Trophoblast cell (in vitro differentiated cells and primary cell): Measurements from ENCODE around the gene CHCHD6.
A peak's percentile ranks its signal among the peaks of the same experiment; 100 is the strongest.

ENCODE experiments used
- DNase-seq, 2 donors: peaks; one replicate each; pipeline ENCODE4 v3.0.0-alpha.2; 2016
- H2AFZ ChIP-seq: 2 replicates; pipeline ENCODE4 v1.6.1; 2013; ENCODE audit warnings: low read length, moderate library complexity, mild to moderate bottlenecking; ENCODE audit not compliant: insufficient read depth, poor library complexity
- H2AK5ac ChIP-seq: 2 replicates; pipeline ENCODE4 v1.6.1; 2013; ENCODE audit warnings: mild to moderate bottlenecking, low read length
- H2BK120ac ChIP-seq: 2 replicates; pipeline ENCODE4 v1.6.1; 2013; ENCODE audit warnings: low read length, mild to moderate bottlenecking, moderate library complexity; ENCODE audit not compliant: insufficient read depth, poor library complexity
- H2BK12ac ChIP-seq: 2 replicates; pipeline ENCODE4 v1.6.1; 2013; ENCODE audit warnings: mild to moderate bottlenecking, low read length, moderate library complexity
- H2BK5ac ChIP-seq: 2 replicates; pipeline ENCODE4 v1.6.1; 2013; ENCODE audit warnings: low read length, low read depth, moderate library complexity, mild to moderate bottlenecking; ENCODE audit not compliant: poor library complexity
- H3K14ac ChIP-seq: 2 replicates; pipeline ENCODE4 v1.6.1; 2013; ENCODE audit warnings: mild to moderate bottlenecking, low read length
- H3K18ac ChIP-seq: 2 replicates; pipeline ENCODE4 v1.6.1; 2013; ENCODE audit warnings: mild to moderate bottlenecking, low read length
- H3K23ac ChIP-seq: 2 replicates; pipeline ENCODE4 v1.6.1; 2013; ENCODE audit warnings: low read length
- H3K27ac ChIP-seq: 2 replicates; pipeline ENCODE4 v1.5.1; 2013; ENCODE audit warnings: low read depth, mild to moderate bottlenecking, inconsistent platforms, low read length, moderate library complexity
- H3K27me3 ChIP-seq: 2 replicates; pipeline ENCODE4 v1.6.1; 2013; ENCODE audit warnings: inconsistent platforms, mild to moderate bottlenecking, low read length, moderate library complexity; ENCODE audit not compliant: insufficient read depth
- H3K36me3 ChIP-seq, 2 experiments: 1 replicate in 1 of 2; 2 replicates in 1 of 2; pipeline ENCODE4 v1.6.1; 2013; ENCODE audit warnings: low read length in 2 of 2, mild to moderate bottlenecking in 2 of 2, moderate library complexity in 1 of 2; ENCODE audit not compliant: insufficient read depth in 2 of 2, control insufficient read depth in 1 of 2
- H3K4ac ChIP-seq: 2 replicates; pipeline ENCODE4 v1.6.1; 2013; ENCODE audit warnings: low read depth, mild to moderate bottlenecking, low read length, moderate library complexity
- H3K4me1 ChIP-seq, 2 experiments: 1 replicate in 1 of 2; 2 replicates in 1 of 2; pipeline ENCODE4 v1.6.1; 2013; ENCODE audit warnings: low read length in 2 of 2, mild to moderate bottlenecking in 2 of 2, moderate library complexity in 1 of 2; ENCODE audit not compliant: insufficient read depth in 2 of 2, control insufficient read depth in 1 of 2
- H3K4me2 ChIP-seq: 2 replicates; pipeline ENCODE4 v1.6.1; 2013; ENCODE audit warnings: inconsistent platforms, mild to moderate bottlenecking, low read length, moderate library complexity
- H3K4me3 ChIP-seq: 2 replicates; pipeline ENCODE4 v1.5.1; 2013; ENCODE audit warnings: mild to moderate bottlenecking, low read depth, low read length, inconsistent platforms
- H3K79me1 ChIP-seq: one replicate; pipeline ENCODE4 v1.6.1; 2013; ENCODE audit warnings: low read length
- H3K79me2 ChIP-seq: 2 replicates; pipeline ENCODE4 v1.6.1; 2013; ENCODE audit warnings: low read length, mild to moderate bottlenecking; ENCODE audit not compliant: control insufficient read depth, insufficient read depth, poor library complexity
- H3K9ac ChIP-seq: 2 replicates; pipeline ENCODE4 v1.6.1; 2013; ENCODE audit warnings: mild to moderate bottlenecking, low read length
- H3K9me3 ChIP-seq: 2 replicates; pipeline ENCODE4 v1.6.1; 2013; ENCODE audit warnings: low read depth, mild to moderate bottlenecking, control low read depth, inconsistent platforms, low read length; ENCODE audit not compliant: insufficient read depth
- H4K12ac ChIP-seq: 2 replicates; pipeline ENCODE4 v1.6.1; 2013; ENCODE audit warnings: low read depth, mild to moderate bottlenecking, low read length, moderate library complexity
- H4K8ac ChIP-seq: 2 replicates; pipeline ENCODE4 v1.6.1; 2013; ENCODE audit warnings: low read depth, mild to moderate bottlenecking, low read length, moderate library complexity
- H4K91ac ChIP-seq: one replicate; pipeline ENCODE4 v1.6.1; 2013; ENCODE audit warnings: low read depth, mild to moderate bottlenecking, low read length, moderate library complexity
- WGBS: extraction: QIAGEN DNeasy Blood & Tissue Kit; methylation state at CpG from one replicate; pipeline ENCODE4 v1.1.7; 2013; ENCODE audit warnings: missing lambda C conversion rate; ENCODE audit not compliant: insufficient read length, insufficient coverage; ENCODE audit errors: extremely low coverage; 5-methylcytosine and 5-hydroxymethylcytosine counted together

Gene CHCHD6

GRCh38 chr3:126930936-126931600 lies 227.0 kb downstream of the CHCHD6 start:
- no peaks in the 10 kb centered on the region for H3K36me3 ChIP-seq
- H2BK5ac ChIP-seq = no peak overlapping the region
- H4K8ac ChIP-seq = no peak overlapping the region
- no peak overlapping the region for H3K4me3 ChIP-seq
- H3K14ac ChIP-seq = no peak overlapping the region
- no peak overlapping the region for H4K12ac ChIP-seq
- no peak overlapping the region for H2AFZ ChIP-seq
- H3K4ac ChIP-seq = no peak overlapping the region
- H2BK12ac ChIP-seq = no peak overlapping the region
- no peaks in the 10 kb centered on the region for H3K79me2 ChIP-seq
- DNase-seq = no peak
- H3K27me3 ChIP-seq = no peaks in the 10 kb centered on the region
- H3K79me1 ChIP-seq = no peaks in the 10 kb centered on the region
- H3K27ac ChIP-seq = no peak overlapping the region
- no peak overlapping the region for H2BK120ac ChIP-seq
- H3K4me1 ChIP-seq = peaks cover 0 to 2% of the 10 kb centered on the region in 2 experiments
- no peak overlapping the region for H4K91ac ChIP-seq
- peaks cover 3% of the 10 kb centered on the region for H3K9me3 ChIP-seq
- H3K23ac ChIP-seq = no peak overlapping the region
- H3K4me2 ChIP-seq = no peak overlapping the region
- no peak overlapping the region for H2AK5ac ChIP-seq
- no peak overlapping the region for H3K18ac ChIP-seq
- no CpG with 5 or more reads among the region's 15 CpGs for WGBS
- no peak overlapping the region for H3K9ac ChIP-seq

- no peak overlapping the region for H3K18ac ChIP-seq
- no peaks in the 10 kb centered on the region for H3K36me3 ChIP-seq
- no peak overlapping the region for H3K4me3 ChIP-seq
- no peaks in the 10 kb centered on the region for H3K27me3 ChIP-seq
- H2BK5ac ChIP-seq = no peak overlapping the region
- no peak overlapping the region for H2BK12ac ChIP-seq
- H3K79me1 ChIP-seq = no peaks in the 10 kb centered on the region
- H3K27ac ChIP-seq = no peak overlapping the region
- no peak overlapping the region for H2BK120ac ChIP-seq
- H2AK5ac ChIP-seq = no peak overlapping the region
- no peaks in the 10 kb centered on the region for H3K79me2 ChIP-seq
- DNase-seq = no peak
- H3K9ac ChIP-seq = no peak overlapping the region
- no peak overlapping the region for H4K91ac ChIP-seq
- H2AFZ ChIP-seq = no peak overlapping the region
- WGBS = no CpG with 5 or more reads among the region's 9 CpGs
- H3K4ac ChIP-seq = no peak overlapping the region
- peaks cover 0 to 2% of the 10 kb centered on the region in 2 experiments for H3K4me1 ChIP-seq
- H3K23ac ChIP-seq = no peak overlapping the region
- no peak overlapping the region for H3K14ac ChIP-seq
- no peak overlapping the region for H4K8ac ChIP-seq
- no peak overlapping the region for H3K4me2 ChIP-seq
- peaks cover 2% of the 10 kb centered on the region for H3K9me3 ChIP-seq
- H4K12ac ChIP-seq = no peak overlapping the region
These were observed 227.8 kb downstream of the CHCHD6 start for GRCh38 chr3:126931806-126932187.

- no peak overlapping the region for H2AFZ ChIP-seq
- no peak overlapping the region for H2AK5ac ChIP-seq
- DNase-seq = no peak
These were observed 228.3 kb downstream of the CHCHD6 start for GRCh38 chr3:126932188-126932931.

GRCh38 chr3:126934031-126934531 lies 230.0 kb downstream of the CHCHD6 start:
- no peak overlapping the region for H4K12ac ChIP-seq
- H3K23ac ChIP-seq = no peak overlapping the region
- H2AK5ac ChIP-seq = no peak overlapping the region
- H3K79me1 ChIP-seq = no peaks in the 10 kb centered on the region
- no peaks in the 10 kb centered on the region for H3K9me3 ChIP-seq
- no peak overlapping the region for H3K27ac ChIP-seq
- no peak overlapping the region for H2BK5ac ChIP-seq
- H2AFZ ChIP-seq = no peak overlapping the region
- no peak overlapping the region for H4K8ac ChIP-seq
- H3K4me2 ChIP-seq = no peak overlapping the region
- no peaks in the 10 kb centered on the region for H3K79me2 ChIP-seq
- no peak overlapping the region for H3K14ac ChIP-seq
- H3K27me3 ChIP-seq = no peaks in the 10 kb centered on the region
- no CpG with 5 or more reads among the region's 4 CpGs for WGBS
- no peak overlapping the region for H4K91ac ChIP-seq
- no peaks in the 10 kb centered on the region for H3K36me3 ChIP-seq
- DNase-seq = peak; percentile 69 to 92
- peaks cover 0 to 2% of the 10 kb centered on the region in 2 experiments for H3K4me1 ChIP-seq
- H3K9ac ChIP-seq = no peak overlapping the region
- H2BK120ac ChIP-seq = no peak overlapping the region
- no peak overlapping the region for H3K18ac ChIP-seq
- no peak overlapping the region for H3K4me3 ChIP-seq
- H2BK12ac ChIP-seq = no peak overlapping the region
- no peak overlapping the region for H3K4ac ChIP-seq

More at GRCh38 chr3:126932188-126932931, 228.3 kb downstream of the CHCHD6 start:
- H3K9me3 ChIP-seq = no peaks in the 10 kb centered on the region
- H2BK5ac ChIP-seq = no peak overlapping the region
- no peak overlapping the region for H2BK12ac ChIP-seq
- no peaks in the 10 kb centered on the region for H3K79me1 ChIP-seq
- WGBS = no CpG with 5 or more reads among the region's 13 CpGs
- no peak overlapping the region for H3K18ac ChIP-seq
- no peak overlapping the region for H3K23ac ChIP-seq
- H3K4ac ChIP-seq = no peak overlapping the region
- H3K4me2 ChIP-seq = no peak overlapping the region
- no peak overlapping the region for H3K27ac ChIP-seq
- no peaks in the 10 kb centered on the region for H3K79me2 ChIP-seq
- H4K8ac ChIP-seq = no peak overlapping the region
- no peak overlapping the region for H4K91ac ChIP-seq
- no peak overlapping the region for H4K12ac ChIP-seq
- no peak overlapping the region for H3K14ac ChIP-seq
- no peak overlapping the region for H3K9ac ChIP-seq
- H3K36me3 ChIP-seq = no peaks in the 10 kb centered on the region
- H3K27me3 ChIP-seq = no peaks in the 10 kb centered on the region
- peaks cover 0 to 2% of the 10 kb centered on the region in 2 experiments for H3K4me1 ChIP-seq
- peak overlapping the region; percentile 16 for H3K4me3 ChIP-seq
- no peak overlapping the region for H2BK120ac ChIP-seq
